ENCODE data around the gene DGUOK.
A peak's percentile ranks its signal among the peaks of the same experiment; 100 is the strongest.

DGUOK gene

GRCh38 chr2:73985308-73986084 is 58.8 kb downstream of the DGUOK start:
- Histone ChIP-seq H3K27ac (ENCODE audit: low read depth, low read length) (peak overlapping the region; percentile 53), H3K79me2 (ENCODE audit: control insufficient read depth, insufficient read depth, low read length, poor library complexity) (peaks cover 25% of the 10 kb centered on the region), H2BK12ac (ENCODE audit: low read length) (peak overlapping the region; percentile 62), H4K12ac (ENCODE audit: low read depth, low read length) (peak overlapping the region; percentile 91), H4K8ac (ENCODE audit: low read depth, low read length) (peak overlapping the region; percentile 90), H3K79me1 (ENCODE audit: low read length) (peaks cover 21% of the 10 kb centered on the region), H2AK5ac (ENCODE audit: low read length) (peak overlapping the region; percentile 93), H2BK5ac (ENCODE audit: low read depth, low read length, poor library complexity) (peak overlapping the region; percentile 79), H3K4me3 (ENCODE audit: low read depth, low read length) (peak overlapping the region; percentile 74), H2AFZ (ENCODE audit: insufficient read depth, low read length, poor library complexity) (peak overlapping the region; percentile 76), H2BK120ac (ENCODE audit: insufficient read depth, low read length, poor library complexity) (peak overlapping the region; percentile 92), H3K27me3 (ENCODE audit: insufficient read depth, low read length) (no peaks in the 10 kb centered on the region), H3K14ac (ENCODE audit: low read length) (peak overlapping the region; percentile 96), H3K18ac (ENCODE audit: low read length) (peak overlapping the region; percentile 89), H3K9me3 (ENCODE audit: insufficient read depth, low read depth, low read length) (no peaks in the 10 kb centered on the region), H3K4me2 (ENCODE audit: low read length) (peak overlapping the region; percentile 63), H4K91ac (ENCODE audit: low read depth, low read length) (peak overlapping the region; percentile 93), H3K4me1 (ENCODE audit: control insufficient read depth in 1 of 2, insufficient read depth in 2 of 2, low read length in 2 of 2) (peaks cover 46 to 50% of the 10 kb centered on the region in 2 experiments), H3K4ac (ENCODE audit: low read depth, low read length) (peak overlapping the region; percentile 92), H3K9ac (ENCODE audit: low read length) (peak overlapping the region; percentile 37), H3K36me3 (ENCODE audit: control insufficient read depth in 1 of 2, insufficient read depth in 2 of 2, low read length in 2 of 2) (peaks cover 14 to 16% of the 10 kb centered on the region in 2 experiments), H3K23ac (ENCODE audit: low read length) (no peak overlapping the region)
- no CpG with 5 or more reads among the region's 66 CpGs for WGBS (ENCODE audit: extremely low coverage, insufficient coverage, insufficient read length)
- peak in 1 of 2 donors; percentile 42 for DNase-seq

GRCh38 chr2:73986085-73986681 is 59.5 kb downstream of the DGUOK start:
- Histone ChIP-seq H3K36me3 (ENCODE audit: control insufficient read depth in 1 of 2, insufficient read depth in 2 of 2, low read length in 2 of 2) (peaks cover 14 to 16% of the 10 kb centered on the region in 2 experiments), H3K4me3 (ENCODE audit: low read depth, low read length) (no peak overlapping the region), H3K79me2 (ENCODE audit: control insufficient read depth, insufficient read depth, low read length, poor library complexity) (peaks cover 25% of the 10 kb centered on the region), H3K79me1 (ENCODE audit: low read length) (peaks cover 20% of the 10 kb centered on the region), H3K23ac (ENCODE audit: low read length) (no peak overlapping the region), H2BK120ac (ENCODE audit: insufficient read depth, low read length, poor library complexity) (no peak overlapping the region), H4K91ac (ENCODE audit: low read depth, low read length) (peak overlapping the region; percentile 93), H4K12ac (ENCODE audit: low read depth, low read length) (peak overlapping the region; percentile 60), H3K27ac (ENCODE audit: low read depth, low read length) (no peak overlapping the region), H3K4ac (ENCODE audit: low read depth, low read length) (peak overlapping the region; percentile 92), H3K18ac (ENCODE audit: low read length) (peak overlapping the region; percentile 89), H3K9ac (ENCODE audit: low read length) (no peak overlapping the region), H2AK5ac (ENCODE audit: low read length) (peak overlapping the region; percentile 93), H3K27me3 (ENCODE audit: insufficient read depth, low read length) (no peaks in the 10 kb centered on the region), H2AFZ (ENCODE audit: insufficient read depth, low read length, poor library complexity) (peak overlapping the region; percentile 39), H3K9me3 (ENCODE audit: insufficient read depth, low read depth, low read length) (no peaks in the 10 kb centered on the region), H2BK5ac (ENCODE audit: low read depth, low read length, poor library complexity) (no peak overlapping the region), H3K4me1 (ENCODE audit: control insufficient read depth in 1 of 2, insufficient read depth in 2 of 2, low read length in 2 of 2) (peaks cover 43 to 47% of the 10 kb centered on the region in 2 experiments), H3K14ac (ENCODE audit: low read length) (peak overlapping the region; percentile 96), H4K8ac (ENCODE audit: low read depth, low read length) (peak overlapping the region; percentile 90), H2BK12ac (ENCODE audit: low read length) (peak overlapping the region; percentile 62), H3K4me2 (ENCODE audit: low read length) (peak overlapping the region; percentile 63)
- WGBS (ENCODE audit: extremely low coverage, insufficient coverage, insufficient read length), result no CpG with 5 or more reads among the region's 21 CpGs
- DNase-seq, result no peak

GRCh38 chr2:73987109-73987947 is 60.6 kb downstream of the DGUOK start:
- H2BK120ac ChIP-seq (ENCODE audit: insufficient read depth, low read length, poor library complexity), result no peak overlapping the region
- peaks cover 25% of the 10 kb centered on the region for H3K79me2 ChIP-seq (ENCODE audit: control insufficient read depth, insufficient read depth, low read length, poor library complexity)
- H3K9ac ChIP-seq (ENCODE audit: low read length), result no peak overlapping the region
- H3K23ac ChIP-seq (ENCODE audit: low read length), result no peak overlapping the region
- no CpG with 5 or more reads among the region's 24 CpGs for WGBS (ENCODE audit: extremely low coverage, insufficient coverage, insufficient read length)
- no peak overlapping the region for H4K91ac ChIP-seq (ENCODE audit: low read depth, low read length)
- peaks cover 33 to 38% of the 10 kb centered on the region in 2 experiments for H3K4me1 ChIP-seq (ENCODE audit: control insufficient read depth in 1 of 2, insufficient read depth in 2 of 2, low read length in 2 of 2)
- no peak overlapping the region for H2BK5ac ChIP-seq (ENCODE audit: low read depth, low read length, poor library complexity)
- no peak overlapping the region for H2BK12ac ChIP-seq (ENCODE audit: low read length)
- peak; percentile 55 to 62 for DNase-seq
- H3K18ac ChIP-seq (ENCODE audit: low read length), result peak overlapping the region; percentile 31
- no peaks in the 10 kb centered on the region for H3K27me3 ChIP-seq (ENCODE audit: insufficient read depth, low read length)
- H3K4me2 ChIP-seq (ENCODE audit: low read length), result peak overlapping the region; percentile 5
- H3K14ac ChIP-seq (ENCODE audit: low read length), result no peak overlapping the region
- H3K4me3 ChIP-seq (ENCODE audit: low read depth, low read length), result no peak overlapping the region
- peaks cover 14 to 16% of the 10 kb centered on the region in 2 experiments for H3K36me3 ChIP-seq (ENCODE audit: control insufficient read depth in 1 of 2, insufficient read depth in 2 of 2, low read length in 2 of 2)
- H3K4ac ChIP-seq (ENCODE audit: low read depth, low read length), result peak overlapping the region; percentile 52
- no peak overlapping the region for H4K12ac ChIP-seq (ENCODE audit: low read depth, low read length)
- H3K9me3 ChIP-seq (ENCODE audit: insufficient read depth, low read depth, low read length), result no peaks in the 10 kb centered on the region
- H4K8ac ChIP-seq (ENCODE audit: low read depth, low read length), result no peak overlapping the region
- H2AFZ ChIP-seq (ENCODE audit: insufficient read depth, low read length, poor library complexity), result peak overlapping the region; percentile 23
- H3K79me1 ChIP-seq (ENCODE audit: low read length), result peaks cover 18% of the 10 kb centered on the region
- no peak overlapping the region for H2AK5ac ChIP-seq (ENCODE audit: low read length)
- no peak overlapping the region for H3K27ac ChIP-seq (ENCODE audit: low read depth, low read length)
